Thoracic aorta (tissue), 2 donors: ENCODE results near the gene POLK. TPM values are rescaled to one million over a fixed set of nuclear protein-coding genes. Genes with fewer than 3 reads are reported as not detected.

Source experiments
- ATAC-seq: fragments of 150-250 bp; one replicate; pipeline ENCODE4 v1.8.0; 2017; ENCODE audit warnings: low read depth; ENCODE audit not compliant: insufficient number of reproducible peaks, low FRiP score
- DNase-seq: peaks from one replicate; pipeline ENCODE4 v3.0.0-alpha.2; 2020; ENCODE audit warnings: low spot score
- H3K27ac ChIP-seq, 2 donors: fragments of 200-600 bp; sonication (generic); 1 replicate in 1 of 2; 2 replicates in 1 of 2; pipeline ENCODE4 v1.5.1; 2016; ENCODE audit warnings: mild to moderate bottlenecking in 2 of 2, moderate library complexity in 2 of 2
- H3K27me3 ChIP-seq: fragments of 200-600 bp; sonication (generic); replicated peaks from 2 replicates; pipeline ENCODE4 v1.6.0; 2016; ENCODE audit warnings: mild to moderate bottlenecking; ENCODE audit not compliant: insufficient read depth
- H3K36me3 ChIP-seq: fragments of 200-600 bp; sonication (generic); one replicate; pipeline ENCODE4 v1.5.1; 2016
- H3K4me1 ChIP-seq, 2 donors: fragments of 200-600 bp; sonication (generic); 1 replicate in 1 of 2; 2 replicates in 1 of 2; pipeline versions ENCODE4 v1.5.1 to v1.6.0; 2016; ENCODE audit warnings: low read depth in 2 of 2, mild to moderate bottlenecking in 1 of 2; ENCODE audit not compliant: control insufficient read depth in 1 of 2
- H3K4me3 ChIP-seq: fragments of 200-600 bp; sonication (generic); 2 replicates; pipeline ENCODE4 v1.5.1; 2016; ENCODE audit warnings: mild to moderate bottlenecking
- H3K9me3 ChIP-seq: fragments of 200-600 bp; sonication (generic); 2 replicates; pipeline ENCODE4 v1.5.1; 2016
- CTCF ChIP-seq: fragments of 200-600 bp; sonication (generic); IDR thresholded peaks from one replicate; pipeline ENCODE4 v1.5.1; 2019; ENCODE audit warnings: antibody characterized with exemption
- total RNA-seq, 2 donors: library from RNA; depleted of rRNA; stranded (reverse); fragments of >200 nt; gene quantifications; one replicate each; pipeline versions ENCODE4 v1.1.0 to v1.2.3, GENCODE V29; 2016

Gene POLK
- total RNA-seq, 2 donors from 2014 or later: 48.2 to 51.4 TPM

- no peaks in the 10 kb centered on the region for H3K36me3 ChIP-seq
- no peaks in the 10 kb centered on the region for H3K9me3 ChIP-seq
- H3K27ac ChIP-seq: no peak overlapping the region
- no peak for DNase-seq
- TF ChIP-seq CTCF: no peak
- H3K4me1 ChIP-seq: no peaks in the 10 kb centered on the region
- H3K4me3 ChIP-seq: no peak overlapping the region
- ATAC-seq: no peak
- H3K27me3 ChIP-seq: no peaks in the 10 kb centered on the region
Measured at GRCh38 chr5:75639535-75640311, 128.0 kb downstream of the POLK start.

- no peak for TF ChIP-seq CTCF
- no peak overlapping the region for H3K4me3 ChIP-seq
- H3K36me3 ChIP-seq: no peaks in the 10 kb centered on the region
- H3K27me3 ChIP-seq: no peaks in the 10 kb centered on the region
- no peaks in the 10 kb centered on the region for H3K9me3 ChIP-seq
- ATAC-seq (no peak), DNase-seq (no peak)
- H3K4me1 ChIP-seq: no peaks in the 10 kb centered on the region
- H3K27ac ChIP-seq: no peak overlapping the region
Measured at GRCh38 chr5:75640395-75640794, 128.7 kb downstream of the POLK start.

- DNase-seq: no peak
- no peaks in the 10 kb centered on the region for H3K27me3 ChIP-seq
- ATAC-seq: no peak
- H3K4me3 ChIP-seq: no peak overlapping the region
- H3K4me1 ChIP-seq: no peaks in the 10 kb centered on the region
- no peak overlapping the region for H3K27ac ChIP-seq
- TF ChIP-seq CTCF: no peak
- H3K9me3 ChIP-seq: no peaks in the 10 kb centered on the region
- H3K36me3 ChIP-seq: no peaks in the 10 kb centered on the region
Measured at GRCh38 chr5:75640826-75641225, 129.1 kb downstream of the POLK start.

- no peak for TF ChIP-seq CTCF
- ATAC-seq: no peak
- Histone ChIP-seq H3K4me1 (peaks cover 0 to 5% of the 10 kb centered on the region in 2 donors), H3K27ac (no peak overlapping the region), H3K36me3 (no peaks in the 10 kb centered on the region), H3K27me3 (no peaks in the 10 kb centered on the region), H3K4me3 (no peak overlapping the region), H3K9me3 (no peaks in the 10 kb centered on the region)
- no peak for DNase-seq
Measured at GRCh38 chr5:75648712-75649111, 137.0 kb downstream of the POLK start.

Other genes starting within 250 kb of the POLK start
- gene HMGCR, start 174.7 kb upstream of the POLK start, total RNA-seq: 10 to 100 TPM; 13.2 to 29.1 TPM
- 10 to 100 TPM; 21.1 to 43.7 TPM for gene CERT1, start 262 bp upstream of the POLK start, total RNA-seq
- 1 to 10 TPM in 1 of 2 donors, not detected in 1; 1.6 TPM for gene ANKDD1B, start 99.6 kb downstream of the POLK start, total RNA-seq
- gene POC5, start 205.5 kb downstream of the POLK start, total RNA-seq: 10 to 100 TPM in 1 of 2 donors, 1 to 10 TPM in 1; 5.1 to 18.4 TPM